Stimulated activated CD8-positive, alpha-beta memory T cell treated with anti-CD3 and anti-CD28 coated beads, Interleukin-7, amount 100 ng/mL, for 48 hours (primary cell): ENCODE data around the gene ADRA2A.

Experiments
- DNase-seq, 2 donors: peaks; one replicate each; pipeline ENCODE4 v3.0.0-alpha.2; 2020; ENCODE audit warnings: low read depth in 1 of 2; ENCODE audit errors: extremely low read depth in 1 of 2

ADRA2A gene

DNA sequence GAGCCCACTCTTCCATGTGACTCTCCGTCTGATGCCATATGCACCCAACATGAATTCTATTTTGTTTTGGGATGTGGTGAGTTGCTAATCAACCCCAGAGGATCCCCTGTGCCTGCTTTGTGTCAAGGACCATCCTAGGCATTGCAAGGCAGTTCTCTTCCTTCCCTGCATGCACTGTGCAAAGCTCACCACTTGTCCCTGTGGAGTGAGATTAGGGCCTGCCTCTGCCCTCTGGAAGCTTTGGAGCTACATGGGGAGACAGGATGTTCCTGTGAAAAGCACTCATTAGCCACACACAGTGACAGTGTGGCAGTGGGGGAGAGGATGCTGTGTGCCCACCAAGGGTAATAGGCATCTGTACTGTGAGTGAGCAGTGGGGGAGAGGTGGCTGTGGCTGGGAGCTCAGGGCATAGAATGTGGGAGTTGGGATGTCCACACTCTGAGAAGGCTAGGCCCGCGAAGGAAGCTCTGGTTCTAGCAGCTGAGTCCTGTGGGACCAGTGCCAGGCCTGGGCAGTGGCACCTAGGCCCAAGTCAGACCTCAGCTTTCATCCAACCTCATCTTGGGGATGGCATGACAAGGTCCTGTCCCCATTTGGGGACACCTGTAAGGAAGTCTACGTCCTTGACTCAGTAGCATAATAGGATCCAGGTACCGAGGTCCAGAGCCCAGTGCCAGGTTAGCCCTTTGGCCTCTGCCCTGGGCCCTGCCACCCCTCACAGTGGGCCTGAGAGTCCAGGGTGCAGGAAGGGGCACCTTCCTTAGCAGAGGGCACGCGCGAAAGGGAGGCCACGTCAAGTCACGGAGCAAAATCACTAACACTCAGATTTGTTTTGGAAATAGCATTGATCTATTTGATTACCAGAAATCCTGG is 6.6 kb downstream of the ADRA2A start:
- no peak for DNase-seq

DNA sequence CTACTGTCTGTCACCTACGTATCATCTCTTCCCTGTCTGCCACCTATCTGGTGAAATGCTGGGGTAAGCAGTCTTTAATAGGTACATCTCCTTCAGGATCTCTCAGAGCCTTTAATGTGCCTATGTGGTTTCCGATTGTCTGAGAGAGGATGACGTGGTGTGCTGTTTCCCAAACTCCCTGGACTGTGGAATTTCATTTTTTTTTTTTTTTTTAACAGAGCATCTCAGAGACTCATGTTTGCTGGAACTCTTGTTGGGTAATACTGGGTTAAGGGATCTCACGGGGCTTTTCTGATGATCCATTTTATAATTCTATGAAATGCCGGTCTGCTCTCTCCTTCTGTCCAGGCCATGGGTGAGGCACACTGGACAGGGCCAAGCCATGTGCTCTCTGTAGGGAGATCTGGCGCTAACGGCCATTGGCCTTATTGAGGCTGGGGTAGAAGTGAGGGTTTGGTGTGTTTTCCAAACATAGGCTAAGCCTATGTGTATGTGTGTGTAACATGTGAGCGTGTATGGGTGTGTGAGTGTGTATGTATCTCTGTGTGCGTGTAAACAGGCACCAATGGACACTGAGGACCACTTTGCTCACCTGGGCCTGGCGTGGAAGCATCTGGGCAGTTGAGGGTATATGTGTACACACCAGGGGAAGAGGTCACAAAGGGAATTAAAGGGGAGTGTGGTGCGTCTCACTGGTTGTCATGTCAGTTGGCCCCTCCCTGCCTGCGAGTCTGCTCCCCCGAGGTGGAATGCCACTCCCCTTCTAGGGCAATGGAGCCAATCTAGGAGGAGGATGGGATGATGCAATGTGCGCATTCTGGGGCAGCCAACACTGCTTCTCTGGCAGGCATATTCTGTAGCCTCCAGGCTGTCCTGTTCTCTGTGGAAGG is 7.8 kb downstream of the ADRA2A start:
- DNase-seq = no peak

DNA sequence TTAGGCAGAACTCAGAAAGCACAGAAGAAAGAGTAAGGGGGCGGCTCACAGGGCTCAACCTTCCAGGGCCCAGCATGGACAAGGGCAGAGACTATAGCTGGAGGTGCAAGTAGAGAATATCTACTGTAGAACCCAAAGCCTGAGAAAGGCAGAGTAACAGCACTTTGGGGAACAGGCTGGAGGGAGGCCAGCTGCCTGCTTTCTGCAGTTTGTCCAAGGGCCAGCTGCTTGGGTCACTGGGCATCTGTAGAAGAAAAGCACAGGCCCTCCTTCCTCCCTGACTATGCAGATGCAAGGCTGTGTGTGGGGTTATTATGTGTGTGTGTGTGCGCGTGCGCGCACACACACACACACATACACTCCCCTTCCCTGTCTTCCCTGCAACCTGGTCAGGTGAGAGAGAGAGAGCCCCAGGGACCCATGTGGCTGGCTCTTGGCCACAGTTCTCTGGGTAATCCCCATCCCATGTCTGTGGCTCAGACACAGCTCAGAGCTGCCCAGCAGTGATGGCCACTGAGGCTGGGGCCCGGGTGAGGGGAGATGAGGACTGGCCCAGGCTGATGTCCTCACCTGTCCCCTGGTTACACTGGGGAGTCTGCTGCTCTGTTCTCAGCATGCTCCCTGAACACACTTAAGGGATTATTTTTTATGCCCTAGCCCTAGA is 9.0 kb downstream of the ADRA2A start:
- DNase-seq = no peak

DNA sequence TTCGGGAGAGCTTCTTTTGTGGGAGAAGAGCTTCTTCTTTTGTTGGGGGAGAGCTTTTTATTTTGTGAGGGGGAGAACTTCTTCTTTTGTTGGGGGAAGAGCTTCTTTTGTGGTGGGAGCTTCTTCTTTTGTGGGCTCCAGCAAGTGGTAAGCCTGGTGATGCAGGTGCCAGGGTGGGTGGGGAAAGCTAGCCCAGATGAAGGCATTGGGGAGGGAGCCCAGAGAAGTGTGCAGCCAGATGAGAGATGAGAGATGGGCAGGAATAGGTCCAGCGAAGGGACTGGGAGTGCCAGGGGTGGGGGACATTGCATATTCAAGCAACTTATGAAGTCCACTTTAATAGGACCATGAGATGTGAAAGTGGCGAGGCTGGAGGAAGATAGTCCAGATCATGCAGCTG is 9.7 kb downstream of the ADRA2A start:
- DNase-seq = no peak

DNA sequence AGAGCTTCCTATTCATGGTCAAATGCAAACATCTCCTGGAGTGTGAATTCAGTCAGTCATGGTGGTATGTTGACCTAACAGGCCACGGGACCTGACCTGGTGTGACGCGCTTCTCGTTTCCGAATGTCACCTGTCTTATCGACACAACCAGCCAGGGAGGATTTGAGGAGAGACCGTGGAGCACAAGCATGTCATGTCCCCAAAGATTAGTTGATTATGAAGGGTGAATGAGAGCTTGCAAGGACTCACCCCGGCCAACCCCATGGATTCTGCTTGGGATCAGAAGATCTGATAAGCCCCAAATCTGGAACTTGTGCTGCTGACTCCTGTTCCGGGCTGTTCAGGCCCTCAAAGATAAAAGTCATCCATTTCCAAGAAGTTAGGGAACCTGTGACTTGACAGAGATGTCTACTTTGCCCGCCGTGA is 10.5 kb downstream of the ADRA2A start:
- DNase-seq = no peak

DNA sequence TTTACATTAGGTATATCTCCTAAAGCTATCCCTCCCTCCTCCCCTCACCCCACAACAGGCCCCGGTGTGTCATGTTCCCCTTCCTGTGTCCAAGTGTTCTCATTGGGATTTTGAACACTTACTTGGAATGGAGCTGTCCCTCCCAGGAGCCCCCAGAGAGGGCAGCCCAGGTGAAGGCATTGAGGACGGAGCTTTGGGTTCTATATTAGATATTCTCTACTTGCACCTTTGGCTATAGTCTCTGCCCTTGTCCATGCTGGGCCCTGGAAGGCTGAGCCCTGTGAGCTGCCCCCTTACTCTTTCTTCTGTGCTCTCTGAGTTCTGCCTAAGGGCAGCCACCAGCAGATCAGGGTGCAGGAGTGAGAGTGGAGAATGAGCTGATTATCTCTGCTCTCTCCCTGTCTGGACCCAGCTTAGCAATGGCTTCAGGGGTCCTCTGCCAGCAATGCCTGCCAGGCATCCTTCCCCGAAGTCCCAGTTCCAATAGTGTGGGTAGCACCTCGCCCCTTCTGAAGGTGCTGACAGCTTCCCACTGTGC is 11.2 kb downstream of the ADRA2A start:
- no peak for DNase-seq

DNA sequence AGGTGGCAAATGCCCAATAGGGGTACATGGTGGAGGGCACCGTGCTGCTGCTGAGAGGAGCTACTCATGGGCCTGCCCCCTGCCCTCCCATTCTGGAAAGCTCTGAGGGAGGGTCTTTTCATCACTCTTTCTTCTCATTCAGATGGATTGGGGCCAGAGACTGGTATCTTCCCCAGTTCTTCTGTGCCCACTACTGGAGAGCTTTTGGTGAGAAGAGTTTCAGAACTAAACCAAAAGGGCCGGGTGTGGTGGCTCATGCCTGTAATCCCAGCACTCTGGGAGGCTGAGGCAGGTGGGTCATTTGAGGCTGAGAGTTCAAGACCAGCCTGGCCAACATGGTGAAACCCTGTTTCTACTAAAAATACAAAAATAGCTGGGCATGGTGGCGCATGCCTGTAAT is 12.5 kb downstream of the ADRA2A start:
- DNase-seq = no peak

DNA sequence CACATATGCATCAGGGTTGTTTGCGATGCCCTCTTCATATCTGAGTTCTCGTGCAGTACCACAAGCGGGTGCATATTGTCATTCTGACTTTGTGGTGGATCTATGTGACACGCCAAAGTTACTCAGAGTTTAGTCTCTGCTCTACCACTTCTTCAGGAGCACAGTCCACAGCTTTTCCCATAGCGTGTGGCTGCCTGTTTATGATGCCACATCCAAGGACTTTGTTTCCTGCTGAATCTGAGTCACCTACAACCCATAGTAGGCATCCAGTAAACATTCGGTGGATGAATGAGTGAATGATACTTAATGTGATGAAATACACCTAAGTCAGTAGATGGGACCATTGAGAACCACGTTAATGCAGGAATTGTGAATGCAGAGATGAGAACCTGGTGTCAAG is 15.0 kb downstream of the ADRA2A start:
- no peak for DNase-seq

DNA sequence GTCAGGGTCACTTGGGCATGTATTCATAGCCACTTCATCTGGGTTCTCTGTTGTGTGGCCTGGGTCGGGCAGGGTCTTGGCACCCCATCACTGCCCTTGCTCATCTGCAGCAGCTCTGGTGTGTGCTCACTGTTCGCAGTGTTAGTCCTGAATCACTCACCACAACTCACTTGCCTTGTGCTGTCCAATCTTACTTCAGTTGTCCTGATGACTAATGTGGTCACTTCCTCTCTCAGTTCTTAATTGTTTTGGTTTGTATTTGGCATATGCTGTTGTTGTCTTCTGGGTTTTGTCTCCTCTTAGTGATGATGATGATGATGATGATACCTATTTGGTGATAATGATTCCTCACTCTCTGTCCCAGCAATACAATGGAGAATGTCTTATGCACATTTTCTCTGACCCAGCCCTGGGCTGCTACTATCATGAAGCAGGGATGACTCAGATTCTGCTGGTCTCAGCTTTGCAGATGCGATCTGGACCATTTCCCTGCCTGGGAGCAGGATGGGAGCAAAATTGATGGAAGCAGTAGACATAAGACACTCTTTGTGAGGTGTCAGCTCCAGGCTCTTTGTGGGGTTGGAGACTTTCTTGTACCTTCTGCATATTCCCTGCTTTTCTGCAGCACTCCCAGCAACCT is 17.0 kb downstream of the ADRA2A start:
- no peak for DNase-seq

DNA sequence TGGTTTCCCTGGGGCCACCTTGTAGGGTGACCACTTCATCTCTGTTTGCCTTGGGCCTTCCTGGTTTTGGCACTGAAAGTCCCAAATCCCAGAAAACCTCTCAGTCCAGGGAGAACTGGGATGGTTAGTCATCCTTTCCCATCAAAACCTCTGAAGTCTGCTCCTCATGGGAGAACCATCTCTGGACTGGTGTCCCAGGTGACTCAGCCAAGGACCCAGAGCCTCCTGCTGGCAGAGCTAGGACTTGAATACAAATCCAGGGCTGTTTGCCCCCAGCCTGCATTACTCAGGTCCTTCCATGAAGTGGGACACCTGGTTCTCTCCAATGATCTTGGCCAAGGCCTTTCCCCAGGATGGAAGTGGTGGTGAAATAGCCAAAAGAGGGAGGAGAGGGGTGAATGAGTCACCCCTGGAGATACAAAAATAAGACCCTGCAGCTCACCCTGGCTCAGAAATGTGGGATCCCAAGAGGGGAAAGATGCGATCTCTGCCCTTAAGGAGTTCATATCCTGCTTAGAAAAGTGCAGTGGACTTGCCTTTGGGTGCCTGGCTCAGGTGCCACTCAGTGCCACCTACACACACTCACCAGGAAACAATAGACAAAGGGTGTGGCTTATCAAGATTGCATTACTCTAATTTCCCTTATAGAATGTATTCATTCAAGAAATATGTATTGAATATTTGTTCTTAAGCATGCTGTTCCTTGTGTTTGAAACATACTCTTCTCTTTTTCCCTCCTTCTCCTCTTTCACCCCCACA is 22.0 kb downstream of the ADRA2A start:
- no peak for DNase-seq

DNA sequence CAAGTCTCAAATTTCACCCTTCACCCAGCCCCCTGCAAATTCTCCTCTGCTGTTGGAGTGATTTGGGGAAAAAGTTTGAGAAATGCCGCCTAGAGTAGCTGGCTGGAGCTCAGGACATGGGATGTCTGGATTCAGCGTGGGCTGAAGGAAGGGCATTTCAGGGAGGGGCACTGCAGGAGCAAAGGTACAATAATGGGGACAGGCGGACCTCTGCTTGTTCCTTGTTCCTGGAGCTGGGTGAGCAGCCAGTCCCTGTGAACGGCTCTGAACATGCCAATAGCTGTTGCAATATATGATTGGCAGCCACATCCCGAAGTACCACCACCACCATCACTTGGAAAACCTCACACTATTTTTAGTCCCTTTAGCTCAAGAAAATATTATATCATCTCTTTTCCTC is 23.4 kb downstream of the ADRA2A start:
- no peak for DNase-seq

DNA sequence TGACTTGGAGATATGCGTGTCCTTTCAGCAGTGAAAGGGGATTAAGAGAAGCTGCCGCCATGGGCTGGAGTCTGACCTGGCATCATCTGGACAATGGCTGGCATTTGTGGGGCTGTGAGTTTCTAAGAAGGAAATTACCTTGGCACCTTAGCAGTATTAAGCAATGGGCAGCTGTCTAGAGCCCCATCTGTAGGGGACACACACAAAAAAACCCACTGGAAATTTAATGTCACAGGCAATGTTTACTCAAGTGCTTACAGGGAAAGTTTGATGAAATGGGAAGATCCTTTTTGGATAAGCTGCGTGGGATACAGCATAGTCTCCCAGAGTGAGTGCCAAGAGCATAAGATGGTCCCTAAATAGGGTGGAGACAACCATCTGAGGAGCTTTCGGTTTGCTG is 25.0 kb downstream of the ADRA2A start:
- no peak for DNase-seq

DNA sequence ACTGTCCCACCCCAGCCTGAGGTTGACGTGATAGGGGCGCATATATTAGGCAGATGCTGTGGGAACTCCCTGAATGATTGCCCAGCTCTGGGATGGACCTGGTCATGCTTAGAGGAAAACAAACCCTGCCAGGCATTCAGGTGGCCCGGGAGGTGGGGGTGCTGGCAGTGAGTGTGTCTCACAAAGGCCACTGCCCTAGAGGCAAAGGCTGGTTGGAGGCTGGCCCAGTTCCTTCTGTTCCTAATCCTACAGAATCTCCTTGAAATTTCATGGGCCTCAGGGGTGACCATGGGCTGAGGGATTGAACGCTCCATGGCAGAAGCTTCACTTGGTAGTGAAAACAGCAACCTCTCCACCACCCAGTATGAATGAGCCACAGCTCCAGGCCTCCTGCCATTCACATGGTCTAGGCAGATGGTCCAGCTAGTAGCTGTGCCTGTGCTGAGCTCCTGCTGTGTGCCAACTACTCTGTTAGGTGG is 25.6 kb downstream of the ADRA2A start:
- no peak for DNase-seq

DNA sequence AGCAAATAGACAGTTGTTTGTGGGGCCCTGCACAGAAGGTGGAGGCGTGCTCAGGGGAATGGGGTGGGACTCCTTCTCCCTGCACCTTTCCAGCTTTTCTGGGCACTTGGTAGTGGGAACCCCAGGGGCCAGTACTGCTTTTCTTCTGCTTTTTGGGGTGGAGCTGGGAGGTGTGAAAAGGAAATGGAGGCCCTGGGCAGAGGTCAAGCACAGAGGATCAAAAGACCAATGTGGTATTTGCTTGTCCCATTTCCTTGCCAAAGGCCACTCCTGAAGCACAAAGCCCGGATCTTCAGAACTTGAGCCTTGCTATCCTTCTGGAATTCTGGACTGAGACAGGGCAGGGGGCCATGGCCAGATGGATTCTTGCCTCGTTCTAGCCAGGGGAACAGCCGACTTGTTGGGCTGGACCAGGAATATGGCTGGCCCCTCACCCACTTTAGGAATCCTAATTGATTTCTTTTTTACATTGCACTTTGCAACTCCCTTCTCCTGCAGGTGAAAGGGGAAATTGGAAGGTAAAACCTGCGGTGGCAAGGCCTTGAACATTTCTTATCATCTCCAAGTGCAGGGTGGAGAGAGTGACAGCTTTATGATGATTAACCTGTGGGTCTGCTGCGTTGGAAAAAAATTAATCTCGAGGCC is 26.5 kb downstream of the ADRA2A start:
- no peak for DNase-seq

DNA sequence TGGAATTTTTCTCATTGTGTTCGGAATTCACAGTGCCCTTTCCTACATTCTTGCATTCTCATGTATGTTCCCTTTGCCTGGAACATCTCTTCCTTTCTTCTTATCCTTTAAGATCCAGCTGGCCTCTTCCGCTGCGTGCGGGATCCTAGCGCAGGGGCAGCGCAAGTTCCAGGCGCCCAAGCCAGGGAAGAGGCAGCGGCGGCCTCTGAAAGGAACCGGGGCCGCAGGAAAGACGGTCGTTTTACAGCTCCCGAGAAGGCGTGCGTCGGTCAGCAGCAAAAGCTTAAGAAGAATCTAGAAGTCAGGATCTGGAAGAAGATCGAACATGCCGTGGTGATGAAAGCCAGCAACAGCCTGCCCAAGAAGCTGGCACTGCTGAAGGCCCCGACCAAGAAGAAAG is 28.0 kb downstream of the ADRA2A start:
- no peak for DNase-seq

DNA sequence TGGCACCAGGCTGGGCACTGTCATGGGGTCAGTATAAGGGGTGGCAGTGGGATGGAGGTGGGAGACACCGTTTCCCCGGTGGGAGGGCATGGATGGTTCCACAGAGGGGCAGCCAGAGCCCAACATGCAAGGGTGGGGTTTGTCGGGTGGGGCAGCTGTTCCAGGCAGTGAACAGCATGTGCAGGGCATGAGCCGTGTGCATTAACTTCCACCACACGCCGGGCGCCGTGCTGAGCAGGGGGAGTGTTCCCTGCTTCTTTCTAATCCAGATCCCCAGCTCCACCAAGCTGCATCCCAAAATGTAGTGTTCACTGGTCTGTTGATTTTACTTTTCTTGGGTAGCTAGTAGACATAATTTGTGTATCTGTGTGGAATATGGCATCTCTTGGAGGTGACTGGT is 29.3 kb downstream of the ADRA2A start:
- DNase-seq = no peak

DNA sequence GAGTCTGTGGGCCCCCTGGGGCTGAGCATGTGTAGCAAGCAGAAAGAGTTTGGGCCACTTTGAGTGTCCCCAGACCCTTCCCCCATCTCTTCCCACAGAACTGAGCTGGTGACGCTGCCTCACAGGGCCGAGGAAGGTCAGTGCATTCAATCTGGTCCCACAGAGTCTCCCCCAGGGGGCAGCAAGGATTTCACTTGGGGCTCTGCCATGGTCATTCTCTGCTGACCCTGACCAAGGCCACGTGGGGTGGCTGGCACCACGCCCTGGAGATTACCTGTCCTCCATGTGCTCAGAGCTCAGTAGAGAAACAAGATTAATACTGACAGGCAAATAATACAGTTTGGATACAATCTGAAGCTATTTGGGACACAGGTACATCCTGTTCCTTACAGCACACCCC is 30.2 kb downstream of the ADRA2A start:
- no peak for DNase-seq

DNA sequence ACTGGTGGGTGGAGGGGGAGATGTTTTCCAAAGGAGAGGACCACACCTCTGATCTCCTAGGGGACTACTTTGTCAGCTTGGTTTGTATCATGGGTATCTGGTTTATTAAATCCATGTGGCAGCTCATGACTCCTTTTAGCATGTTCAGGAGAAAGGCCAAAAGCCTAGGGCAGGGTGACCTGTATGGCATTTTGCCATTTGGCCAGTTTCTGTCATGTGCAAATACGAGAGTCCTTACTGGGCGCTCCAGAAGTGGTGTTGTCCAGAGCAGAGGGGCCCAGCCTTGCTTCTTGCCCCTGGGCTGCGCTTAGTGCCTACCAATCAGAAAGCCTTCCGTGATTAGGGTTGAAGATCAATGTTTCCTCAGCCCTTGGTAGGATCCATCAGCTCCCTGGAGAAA is 31.0 kb downstream of the ADRA2A start:
- DNase-seq = no peak

DNA sequence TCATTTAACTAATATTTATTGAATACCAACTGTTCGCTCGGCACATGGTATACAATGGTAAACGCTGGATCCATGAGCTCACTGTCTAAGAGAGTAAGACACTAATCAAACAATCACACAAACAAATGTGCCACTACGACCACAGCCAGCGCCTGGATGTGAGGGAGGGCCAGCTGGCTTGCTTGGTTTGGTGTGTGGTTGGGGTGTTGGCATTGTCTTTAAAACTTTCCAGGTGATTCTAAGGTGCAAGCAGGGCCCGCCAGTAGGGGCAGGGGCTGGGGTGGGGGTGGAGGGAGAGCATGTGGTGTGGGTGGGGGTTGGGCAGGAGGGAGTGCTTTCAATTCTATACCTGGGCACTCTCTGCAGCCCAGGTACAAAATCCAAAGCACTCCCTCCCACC is 31.6 kb downstream of the ADRA2A start:
- DNase-seq = no peak
